Measurements from ENCODE around the gene SLC4A8.
"Not testable (repeated sequence)": the region's sequence is repeated elsewhere in the genome, so short reads cannot be mapped to it uniquely, and the experiment has no call there.

SLC4A8 gene

DNA sequence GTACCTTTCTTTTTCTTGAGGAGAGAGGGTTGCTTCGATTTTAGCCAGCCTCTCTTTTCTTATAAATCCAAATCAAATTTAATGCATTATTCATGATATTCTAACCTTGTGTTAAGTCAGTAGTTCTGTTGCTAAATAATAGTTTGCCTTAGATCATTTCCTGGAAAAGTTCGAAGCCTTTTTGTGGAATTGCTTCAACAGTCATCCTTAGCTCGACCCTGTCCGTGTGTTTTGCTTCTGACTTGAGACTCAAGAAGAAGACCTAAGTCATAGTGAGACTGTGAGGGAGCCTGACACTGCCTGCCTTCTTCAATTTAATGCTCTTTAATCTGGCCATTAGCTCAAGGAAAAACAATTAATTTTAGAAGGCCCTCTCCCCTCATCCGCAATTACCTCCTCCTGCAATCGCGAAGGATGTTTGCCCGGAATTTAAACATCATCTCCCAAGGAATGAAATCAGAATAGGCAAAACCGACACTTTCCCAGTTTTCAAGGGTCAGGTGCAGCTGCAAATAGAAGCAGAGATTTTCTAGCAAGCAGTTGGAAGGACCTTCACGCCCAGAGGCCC lies 453 bp upstream of the SLC4A8 start:
- in situ Hi-C loops (cut with MboI; ENCODE audit: low sequenced_read_pairs): loop anchor here (10.0 kb wide), 1 partner anchor 101 kb away; no protein-coding TSS in a partner anchor

DNA sequence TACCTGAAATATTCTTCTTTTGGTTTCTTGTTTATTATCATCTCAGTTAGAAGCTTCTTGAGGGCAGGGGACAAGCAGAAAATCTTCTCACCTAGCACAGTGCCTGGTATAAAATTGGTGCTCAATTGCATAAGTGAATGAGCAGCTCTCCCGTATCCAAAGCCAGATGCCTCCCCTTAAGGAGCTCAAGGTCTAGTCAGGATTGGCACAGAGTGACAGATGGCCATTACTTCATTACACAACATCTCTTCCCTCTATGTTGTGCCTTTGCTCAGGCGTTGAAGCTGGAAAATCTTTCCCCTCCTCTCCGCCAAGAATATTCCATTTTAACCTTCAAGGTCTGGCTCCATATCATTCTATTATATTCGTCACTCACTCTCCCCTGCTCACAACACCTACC lies 3.6 kb downstream of the SLC4A8 start:
- in situ Hi-C loops (cut with MboI; ENCODE audit: low sequenced_read_pairs): loop anchor here (10.0 to 25.0 kb wide), 2 partner anchors 97 to 434 kb away; no protein-coding TSS in a partner anchor

DNA sequence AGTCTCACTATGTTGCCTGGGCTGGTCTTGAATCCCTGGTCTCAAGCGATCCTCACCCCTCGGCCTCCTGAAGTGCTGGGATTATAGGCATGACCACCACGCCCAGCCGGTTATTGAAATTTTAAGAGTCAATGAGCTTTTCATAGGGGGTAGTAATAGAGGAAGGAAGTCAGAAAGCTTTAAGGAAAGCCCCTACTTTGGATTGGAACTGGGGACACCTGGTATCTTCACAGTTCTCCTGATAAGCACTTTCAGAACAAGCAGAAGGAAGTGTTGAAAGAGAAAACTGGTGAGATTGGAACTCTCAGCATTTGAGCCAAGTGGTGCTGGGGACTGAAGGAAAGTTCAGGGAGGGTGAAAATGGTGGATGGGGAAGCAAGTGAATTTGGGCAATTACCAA lies 5.1 kb downstream of the SLC4A8 start:
- in situ Hi-C loops (cut with MboI; ENCODE audit: low sequenced_read_pairs): loop anchor here (10.0 to 25.0 kb wide), 2 partner anchors 95 to 433 kb away; no protein-coding TSS in a partner anchor

DNA sequence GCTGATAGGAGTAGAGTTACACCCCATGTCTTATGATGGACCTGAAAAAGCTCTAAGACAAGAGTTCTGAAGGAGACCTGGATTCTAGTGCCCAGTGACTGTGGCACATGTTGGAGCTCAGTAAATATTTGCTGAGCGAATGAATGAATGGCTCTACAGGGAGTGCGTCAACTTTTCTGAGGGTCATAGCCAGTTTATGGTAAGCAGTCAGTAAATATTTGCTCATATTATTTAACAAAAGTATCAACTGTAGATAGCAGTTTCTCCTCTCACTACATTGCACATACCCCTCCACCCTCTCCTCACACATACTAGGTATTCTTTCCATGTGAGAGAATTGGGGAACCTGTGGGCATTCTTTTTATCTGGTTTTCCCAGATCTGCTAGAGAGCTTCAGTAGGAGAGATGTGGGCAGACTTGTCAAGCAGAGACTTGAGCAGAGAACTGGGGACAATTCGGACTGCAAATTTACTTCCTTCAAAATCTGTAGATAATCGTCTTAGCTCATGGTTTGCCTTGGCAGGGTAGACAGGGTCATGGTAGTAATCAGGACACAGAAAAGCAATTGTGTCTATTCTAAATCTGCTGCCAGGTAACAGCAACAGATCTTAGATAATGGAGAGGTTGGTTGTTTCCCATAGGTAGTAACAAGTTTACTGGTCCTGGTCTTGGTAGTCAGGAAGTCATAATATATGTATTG lies 5.7 kb downstream of the SLC4A8 start:
- in situ Hi-C loops (cut with MboI; ENCODE audit: low sequenced_read_pairs): loop anchor here (25.0 kb wide), 1 partner anchor 432 kb away; no protein-coding TSS in a partner anchor

DNA sequence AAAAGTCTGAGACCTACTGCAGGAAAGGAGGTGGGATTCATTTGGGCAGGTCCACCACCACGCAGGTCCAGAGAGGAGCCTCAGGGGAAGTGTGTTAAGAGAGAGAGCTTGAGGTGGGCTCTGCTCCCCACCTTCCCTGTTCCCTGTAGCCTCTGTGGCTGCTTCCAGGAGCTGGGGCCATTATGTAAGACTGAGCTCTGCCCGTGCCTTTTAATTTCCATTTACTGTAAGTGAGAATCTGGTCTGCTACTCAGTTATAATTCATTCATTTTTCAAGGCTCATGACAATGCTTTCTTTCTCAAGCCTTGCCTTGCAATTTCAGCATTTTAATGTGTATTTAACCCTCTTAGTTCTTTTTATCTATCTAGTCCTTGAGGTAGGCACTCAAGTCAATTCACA lies 8.3 kb downstream of the SLC4A8 start:
- in situ Hi-C loops (cut with MboI; ENCODE audit: low sequenced_read_pairs): loop anchor here (25.0 kb wide), 1 partner anchor 429 kb away; no protein-coding TSS in a partner anchor

DNA sequence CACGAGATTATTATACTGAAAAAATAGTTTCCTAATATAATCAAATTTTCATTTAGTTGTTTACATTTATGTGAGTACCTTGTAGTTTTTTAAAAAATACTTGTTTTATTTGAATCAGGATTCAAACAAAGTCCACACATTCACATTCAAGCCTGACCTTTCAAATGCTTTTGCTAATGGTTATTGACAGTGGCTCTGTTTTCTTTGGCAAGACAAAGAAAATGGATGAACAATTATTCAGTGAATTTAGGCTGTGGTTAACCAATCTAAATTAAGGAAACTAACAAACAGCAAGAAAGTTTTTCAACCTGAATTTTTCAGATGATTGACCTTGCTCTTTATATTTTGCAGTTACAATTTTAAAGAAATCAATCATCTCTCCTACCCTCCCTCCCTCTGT lies 9.7 kb downstream of the SLC4A8 start:
- in situ Hi-C loops (cut with MboI; ENCODE audit: low sequenced_read_pairs): loop anchor here (25.0 kb wide), 1 partner anchor 428 kb away; no protein-coding TSS in a partner anchor

DNA sequence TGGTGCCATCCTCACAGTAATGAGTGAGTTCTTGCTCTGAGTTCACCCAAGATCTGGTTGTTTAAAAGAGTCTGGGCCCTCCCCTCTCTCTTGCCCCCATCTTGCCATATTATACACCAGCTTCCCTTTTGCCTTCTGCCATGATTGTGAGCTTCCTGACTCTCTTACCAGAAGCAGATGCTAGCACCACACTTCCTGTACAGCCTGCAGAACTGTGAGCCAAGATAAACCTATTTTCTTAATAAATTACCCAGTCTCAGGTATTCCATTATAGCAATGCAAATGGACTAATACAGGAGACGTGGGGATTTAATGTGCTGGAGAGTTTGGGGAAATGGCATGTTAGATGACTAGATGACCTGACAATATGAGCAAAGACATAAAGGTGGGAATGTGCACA lies 12.8 kb downstream of the SLC4A8 start:
- in situ Hi-C loops (cut with MboI; ENCODE audit: low sequenced_read_pairs): loop anchor here (25.0 kb wide), 1 partner anchor 425 kb away; no protein-coding TSS in a partner anchor

DNA sequence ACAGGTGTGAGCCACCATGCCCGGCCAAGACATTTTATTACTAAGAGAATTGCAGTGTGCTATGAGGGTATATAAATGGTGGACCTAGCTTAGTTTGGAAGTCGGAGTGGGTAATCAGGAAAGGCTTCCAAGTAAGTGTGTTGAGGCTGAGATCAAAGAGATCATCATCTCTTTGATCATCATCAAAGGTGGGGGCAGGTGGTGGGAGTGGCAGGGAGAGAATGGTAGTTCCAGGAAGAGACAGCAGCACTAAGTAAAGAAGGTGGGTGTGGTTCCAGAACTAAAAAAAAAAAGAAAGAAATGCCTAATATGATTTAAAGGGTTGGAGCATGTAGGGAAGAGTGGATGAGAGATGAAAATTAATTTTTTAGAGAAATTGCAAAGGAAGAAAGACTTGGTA lies 14.7 kb downstream of the SLC4A8 start:
- in situ Hi-C loops (cut with MboI; ENCODE audit: low sequenced_read_pairs): loop anchor here (25.0 kb wide), 1 partner anchor 423 kb away; no protein-coding TSS in a partner anchor

DNA sequence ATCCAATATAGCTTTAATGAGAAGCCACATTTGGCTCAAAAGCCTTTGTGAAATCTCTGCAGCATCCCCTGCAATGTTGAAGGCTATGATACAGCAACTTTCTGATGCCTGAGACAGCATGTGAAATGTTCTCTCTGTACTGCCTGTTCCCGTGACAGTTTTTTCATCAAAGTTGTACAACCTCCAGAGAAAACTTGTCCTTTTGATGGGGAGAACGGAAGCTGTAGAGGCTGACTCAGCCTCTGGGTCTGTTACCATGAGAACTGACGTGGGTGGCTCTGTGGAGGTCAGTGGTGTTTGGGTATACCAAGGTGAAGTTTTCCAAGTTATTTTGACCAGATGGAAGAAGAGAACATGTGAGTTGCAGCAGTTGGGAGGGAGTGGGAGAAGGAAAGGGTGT lies 17.0 kb downstream of the SLC4A8 start:
- in situ Hi-C loops (cut with MboI; ENCODE audit: low sequenced_read_pairs): loop anchor here (25.0 kb wide), 1 partner anchor 421 kb away; no protein-coding TSS in a partner anchor

DNA sequence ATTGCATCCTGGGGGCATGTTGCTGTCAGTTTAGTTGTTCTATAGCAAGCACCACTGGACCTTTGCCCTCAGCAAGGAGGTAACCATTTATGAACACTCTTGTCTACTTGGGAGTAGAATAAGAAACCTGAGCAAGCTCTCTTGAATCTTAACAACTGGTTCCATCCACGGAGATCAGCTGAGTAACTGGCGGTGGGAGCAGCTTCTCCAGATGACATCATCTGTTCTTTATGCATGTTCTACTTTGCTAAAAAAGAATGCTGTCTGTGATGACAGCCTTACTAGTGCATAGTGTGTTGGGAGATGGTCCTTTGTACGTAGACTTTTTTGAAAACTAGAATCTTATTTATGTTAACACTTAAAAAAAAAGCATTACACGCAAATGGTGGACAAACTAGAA lies 17.7 kb downstream of the SLC4A8 start:
- in situ Hi-C loops (cut with MboI; ENCODE audit: low sequenced_read_pairs): loop anchor here (25.0 kb wide), 1 partner anchor 420 kb away; no protein-coding TSS in a partner anchor

DNA sequence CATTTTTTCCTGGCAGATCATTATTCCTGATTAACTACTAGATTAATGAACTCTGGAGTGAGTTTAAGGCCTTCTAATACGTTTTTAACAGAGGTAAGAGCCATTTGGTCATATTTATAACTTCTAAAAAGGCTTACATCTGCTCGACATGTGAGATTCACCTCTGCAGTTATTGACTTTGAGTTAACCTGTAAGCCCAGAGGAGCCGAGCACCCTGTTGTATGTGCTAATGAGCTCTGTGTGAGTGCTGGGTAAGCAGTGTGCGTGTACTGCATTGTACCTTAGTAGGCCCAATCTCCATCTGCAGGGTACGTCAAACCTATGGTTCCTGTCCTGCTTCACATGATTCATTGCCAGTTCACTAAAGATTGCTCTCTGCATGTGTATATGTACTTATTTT lies 18.9 kb downstream of the SLC4A8 start:
- in situ Hi-C loops (cut with MboI; ENCODE audit: low sequenced_read_pairs): loop anchor here (25.0 kb wide), 1 partner anchor 419 kb away; no protein-coding TSS in a partner anchor

DNA sequence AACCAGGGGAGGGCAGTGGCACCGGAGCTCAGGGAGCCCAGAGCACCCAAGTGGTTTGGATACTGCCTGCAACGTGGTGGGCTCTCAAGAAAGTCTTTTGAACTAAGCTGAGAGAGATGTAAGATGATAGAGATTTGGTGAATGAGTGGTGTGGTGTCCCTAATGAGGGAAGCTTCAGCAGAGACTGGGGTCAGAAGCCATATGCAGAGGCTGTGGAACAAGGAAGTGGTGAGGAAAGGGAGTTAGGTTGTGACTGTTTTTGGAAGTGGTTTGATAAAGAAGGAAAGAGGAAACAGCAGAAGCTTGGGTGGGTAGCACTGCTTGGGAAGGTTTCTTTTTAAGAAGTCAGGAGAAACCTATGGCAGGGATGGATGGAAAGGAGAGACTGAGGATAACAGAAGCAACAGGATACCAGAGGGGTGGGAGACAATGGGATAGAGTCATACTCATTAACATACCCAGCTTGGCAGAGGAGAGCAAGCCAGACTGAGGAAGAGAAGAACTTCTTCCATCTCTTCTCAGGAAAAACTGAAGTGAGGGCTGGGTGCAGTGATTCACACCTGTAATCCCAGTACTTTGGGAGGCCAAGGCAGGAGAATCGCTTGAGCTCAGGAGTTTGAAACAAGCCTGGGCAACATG lies 24.1 kb downstream of the SLC4A8 start:
- in situ Hi-C loops (cut with MboI; ENCODE audit: low sequenced_read_pairs): loop anchor here (25.0 kb wide), 1 partner anchor 414 kb away; no protein-coding TSS in a partner anchor

DNA sequence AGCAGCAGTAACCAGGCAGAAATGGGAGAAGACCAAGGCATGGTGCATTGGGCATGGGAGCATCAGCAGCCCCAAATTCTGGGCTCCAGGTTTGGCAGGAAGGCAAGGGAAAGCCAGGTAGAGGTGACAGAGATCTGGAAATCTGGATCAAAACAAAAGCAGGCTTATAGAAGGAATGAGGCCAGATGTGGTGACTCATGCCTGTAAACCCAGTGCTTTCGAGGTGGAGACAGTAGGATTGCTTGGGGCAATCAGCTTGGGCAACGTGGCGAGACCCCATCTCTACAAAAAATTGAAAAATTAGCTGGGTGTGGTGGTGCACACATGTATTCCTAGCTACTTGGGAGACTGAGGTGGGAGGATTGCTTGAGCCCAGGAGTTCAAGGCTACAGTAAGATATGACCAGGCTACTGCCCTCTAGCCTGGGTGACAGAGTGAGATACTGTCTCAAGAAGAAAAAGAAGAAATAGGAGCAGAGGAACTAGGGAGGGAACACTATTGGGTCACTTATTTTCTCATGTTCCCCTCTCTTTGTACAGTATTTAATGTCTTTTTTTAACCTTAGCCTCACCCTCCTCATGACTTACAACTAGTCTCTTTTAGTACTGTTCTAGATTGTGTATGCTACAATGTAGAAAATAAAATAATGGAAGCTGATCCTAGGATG lies 25.1 kb downstream of the SLC4A8 start:
- in situ Hi-C loops (cut with MboI; ENCODE audit: low sequenced_read_pairs): loop anchor here (25.0 kb wide), 1 partner anchor 413 kb away; no protein-coding TSS in a partner anchor

DNA sequence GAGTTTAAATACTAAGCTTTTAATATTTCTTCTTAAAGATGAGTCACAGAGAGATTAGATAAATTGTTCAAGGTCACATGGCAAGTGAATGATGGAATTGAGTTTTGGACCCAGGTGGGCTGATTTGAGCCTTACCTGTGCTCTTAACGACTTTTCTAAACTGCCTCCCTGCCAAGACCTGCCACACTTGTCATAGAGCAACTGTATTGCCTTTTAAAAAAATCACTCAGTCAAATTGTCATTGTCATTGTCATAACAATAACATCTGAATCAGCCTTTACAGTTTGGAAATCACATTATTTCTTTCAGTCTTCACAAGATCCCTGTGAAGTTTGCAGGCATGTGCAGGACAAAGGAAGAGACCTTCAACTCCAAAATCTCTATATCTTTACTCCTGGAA lies 25.7 kb downstream of the SLC4A8 start:
- in situ Hi-C loops (cut with MboI; ENCODE audit: low sequenced_read_pairs): no loop called here

DNA sequence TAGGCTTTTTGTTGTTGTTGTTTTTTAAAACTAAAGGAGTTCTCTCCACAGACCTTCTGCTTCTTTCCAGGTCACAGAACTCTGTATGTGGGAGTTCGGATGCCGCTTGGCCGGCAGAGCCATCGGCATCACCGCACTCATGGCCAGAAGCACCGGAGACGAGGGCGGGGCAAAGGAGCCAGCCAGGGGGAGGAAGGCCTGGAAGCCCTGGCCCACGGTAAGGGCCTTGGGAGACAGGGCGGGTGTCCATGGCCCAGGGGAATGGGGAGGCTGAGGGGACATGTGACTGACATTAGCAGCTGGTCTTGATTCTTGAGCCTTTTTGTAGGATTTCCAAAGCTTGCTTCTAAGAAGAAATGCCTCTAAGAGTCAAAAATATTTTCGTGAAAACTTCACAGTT lies 26.2 kb downstream of the SLC4A8 start:
- in situ Hi-C loops (cut with MboI; ENCODE audit: low sequenced_read_pairs): no loop called here

DNA sequence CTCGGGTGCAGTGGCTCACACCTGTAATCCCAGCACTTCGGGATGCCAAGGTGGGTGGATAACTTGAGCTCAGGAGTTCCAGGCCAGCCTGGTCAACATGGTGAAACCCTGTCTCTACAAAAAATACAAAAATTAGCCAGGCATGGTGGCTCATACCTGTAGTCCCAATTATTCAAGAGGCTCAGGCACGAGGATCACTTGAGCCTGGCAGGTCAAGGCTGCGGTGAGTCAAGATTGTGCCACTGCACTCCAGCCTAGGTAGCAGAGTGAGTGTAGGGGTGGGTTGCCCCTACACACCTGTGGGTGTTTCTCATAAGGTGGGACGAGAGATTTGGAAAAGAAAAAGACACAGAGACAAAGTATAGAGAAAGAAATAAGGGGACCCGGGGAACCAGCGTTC lies 29.4 kb downstream of the SLC4A8 start:
- in situ Hi-C loops (cut with MboI; ENCODE audit: low sequenced_read_pairs): not testable (repeated sequence)

DNA sequence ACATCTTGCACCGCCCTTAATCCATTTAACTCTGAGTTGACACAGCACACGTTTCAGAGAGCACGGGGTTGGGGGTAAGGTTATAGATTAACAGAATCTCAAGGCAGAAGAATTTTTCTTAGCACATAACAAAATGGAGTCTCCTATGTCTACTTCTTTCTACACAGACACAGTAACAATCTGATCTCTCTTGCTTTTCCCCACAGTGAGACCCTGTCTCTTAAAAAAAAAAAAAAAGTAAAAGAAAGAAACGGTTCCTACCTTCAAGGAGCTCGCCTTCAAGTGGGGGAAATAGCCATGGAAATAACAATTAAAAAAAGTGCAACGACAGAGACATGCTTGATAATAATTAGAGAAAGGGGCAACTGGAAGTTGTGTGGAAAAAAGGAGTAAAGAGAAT lies 30.4 kb downstream of the SLC4A8 start:
- in situ Hi-C loops (cut with MboI; ENCODE audit: low sequenced_read_pairs): not testable (repeated sequence)

DNA sequence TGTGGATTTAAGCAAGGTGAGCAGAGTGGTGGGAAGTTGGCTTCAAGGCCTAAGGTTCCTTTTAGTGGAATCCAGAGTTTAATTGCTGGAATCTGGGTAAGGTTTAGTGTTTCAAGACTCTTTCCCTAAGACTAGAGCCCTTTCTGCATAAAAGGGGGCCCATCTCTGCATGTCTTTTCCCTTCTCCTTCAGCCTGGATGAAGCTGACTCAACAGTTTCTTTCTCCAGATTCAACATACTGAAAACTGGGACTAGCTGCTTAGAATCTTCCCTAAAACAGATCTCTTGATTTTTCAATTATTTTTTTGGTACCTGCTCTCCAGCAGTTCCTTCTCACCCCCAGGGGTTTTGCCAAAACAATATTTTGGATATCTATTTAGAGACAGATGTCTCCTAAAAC lies 34.0 kb downstream of the SLC4A8 start:
- in situ Hi-C loops (cut with MboI; ENCODE audit: low sequenced_read_pairs): no loop called here

DNA sequence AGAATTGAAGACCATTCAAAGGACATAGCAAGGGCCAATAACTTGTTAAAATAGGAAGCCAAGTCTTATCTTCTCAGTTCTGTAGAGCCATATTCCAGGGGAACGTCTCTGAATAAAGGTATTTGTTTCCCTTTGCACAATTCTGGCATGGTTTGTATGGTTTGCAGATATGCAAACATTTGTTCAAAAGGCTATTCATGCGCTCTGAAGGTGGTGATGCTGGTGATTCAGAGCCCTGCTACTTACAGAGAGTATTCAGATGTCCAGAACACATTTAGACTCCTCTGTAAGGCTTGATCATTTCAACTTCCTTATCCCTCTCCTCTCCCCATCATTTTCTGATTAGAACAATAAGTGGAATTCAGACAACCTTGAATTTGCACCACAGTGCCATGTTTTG lies 35.9 kb downstream of the SLC4A8 start:
- in situ Hi-C loops (cut with MboI; ENCODE audit: low sequenced_read_pairs): no loop called here

DNA sequence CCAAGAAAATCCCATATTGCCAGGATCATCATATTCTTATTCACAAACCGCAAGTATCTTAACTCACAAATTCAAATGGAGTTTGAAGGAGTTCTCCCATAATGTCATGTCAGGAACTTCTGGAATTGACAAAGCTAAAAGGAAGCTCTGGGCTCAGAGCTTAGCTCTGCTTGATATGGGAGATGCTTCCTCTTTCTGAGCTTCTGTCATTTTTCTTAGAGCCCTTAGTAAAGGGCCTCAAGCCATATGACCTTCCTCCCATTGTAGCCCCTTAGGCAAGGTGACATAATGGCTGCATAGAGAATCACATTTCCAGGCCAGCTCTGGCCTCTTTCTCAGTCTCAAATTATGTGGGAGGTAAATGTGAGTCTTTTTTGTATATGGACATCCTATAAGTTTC lies 40.9 kb downstream of the SLC4A8 start:
- in situ Hi-C loops (cut with MboI; ENCODE audit: low sequenced_read_pairs): no loop called here

DNA sequence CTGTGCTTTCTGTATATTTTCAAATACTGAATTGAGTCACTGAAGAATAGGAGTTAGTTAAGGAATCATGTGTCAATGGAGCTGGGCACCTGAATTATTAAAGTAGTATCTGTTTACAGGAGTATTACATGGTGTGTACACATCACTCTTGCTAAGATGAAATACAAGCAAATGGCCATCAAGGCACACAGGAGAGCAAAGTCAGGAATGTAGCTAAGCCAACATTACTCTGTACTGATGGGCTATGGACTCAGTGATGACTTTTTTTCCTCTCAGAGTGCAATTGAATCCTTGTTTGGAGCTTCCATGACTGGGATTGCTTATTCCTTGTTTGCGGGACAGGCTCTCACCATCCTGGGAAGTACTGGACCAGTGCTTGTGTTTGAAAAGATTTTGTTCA lies 45.5 kb downstream of the SLC4A8 start:
- in situ Hi-C loops (cut with MboI; ENCODE audit: low sequenced_read_pairs): no loop called here

Measured in HL-60/S4 treated with phorbol 12-myristate 13-acetate at 8.2 ng/mL for 4 days and 3 days (cell line).